ENCODE data around the gene CRABP2.

CRABP2 gene

GRCh38 chr1:156746728-156747631 lies 41.6 kb upstream of the CRABP2 start:
- Mint-ChIP-seq H3K27ac (peak overlapping the region; percentile 100), H3K36me3 (ENCODE audit: low read depth) (peaks cover 26% of the 10 kb centered on the region), H3K4me1 (peaks cover 70% of the 10 kb centered on the region), H3K4me3 (peak overlapping the region; percentile 96), H3K27me3 (ENCODE audit: low read depth, poor library complexity) (no peaks in the 10 kb centered on the region), H3K9me3 (no peaks in the 10 kb centered on the region)
- no peak for TF ChIP-seq CTCF (IDR thresholded peaks at IDR 0.05)
- DNase-seq: peak; percentile 93

GRCh38 chr1:156746406-156746727 lies 41.0 kb upstream of the CRABP2 start:
- DNase-seq: no peak
- Mint-ChIP-seq H3K4me1 (peaks cover 77% of the 10 kb centered on the region), H3K36me3 (ENCODE audit: low read depth) (peaks cover 29% of the 10 kb centered on the region), H3K9me3 (no peaks in the 10 kb centered on the region), H3K4me3 (peak overlapping the region; percentile 96), H3K27me3 (ENCODE audit: low read depth, poor library complexity) (no peaks in the 10 kb centered on the region), H3K27ac (peak overlapping the region; percentile 100)
- no peak for TF ChIP-seq CTCF (IDR thresholded peaks at IDR 0.05)

GRCh38 chr1:156745881-156746280 lies 40.5 kb upstream of the CRABP2 start:
- TF ChIP-seq CTCF (IDR thresholded peaks at IDR 0.05): no peak
- H3K9me3 Mint-ChIP-seq: no peaks in the 10 kb centered on the region
- peak overlapping the region; percentile 96 for H3K4me3 Mint-ChIP-seq
- no peaks in the 10 kb centered on the region for H3K27me3 Mint-ChIP-seq (ENCODE audit: low read depth, poor library complexity)
- peaks cover 81% of the 10 kb centered on the region for H3K4me1 Mint-ChIP-seq
- H3K36me3 Mint-ChIP-seq (ENCODE audit: low read depth): peaks cover 29% of the 10 kb centered on the region
- DNase-seq: no peak
- peak overlapping the region; percentile 100 for H3K27ac Mint-ChIP-seq

- DNase-seq: no peak
- Mint-ChIP-seq H3K36me3 (ENCODE audit: low read depth) (peaks cover 29% of the 10 kb centered on the region), H3K4me1 (peaks cover 80% of the 10 kb centered on the region), H3K9me3 (no peaks in the 10 kb centered on the region), H3K27me3 (ENCODE audit: low read depth, poor library complexity) (no peaks in the 10 kb centered on the region), H3K27ac (peak overlapping the region; percentile 95), H3K4me3 (no peak overlapping the region)
- no peak for TF ChIP-seq CTCF (IDR thresholded peaks at IDR 0.05)
Observed at GRCh38 chr1:156744786-156745419, 39.5 kb upstream of the CRABP2 start.

- Mint-ChIP-seq H3K4me3 (no peak overlapping the region), H3K4me1 (peaks cover 75% of the 10 kb centered on the region), H3K27ac (peak overlapping the region; percentile 95), H3K36me3 (ENCODE audit: low read depth) (peaks cover 29% of the 10 kb centered on the region), H3K27me3 (ENCODE audit: low read depth, poor library complexity) (no peaks in the 10 kb centered on the region), H3K9me3 (no peaks in the 10 kb centered on the region)
- DNase-seq: no peak
- no peak for TF ChIP-seq CTCF (IDR thresholded peaks at IDR 0.05)
Observed at GRCh38 chr1:156744344-156744743, 39.0 kb upstream of the CRABP2 start.
